Stimulated activated naive CD4-positive, alpha-beta T cell (primary cell): ENCODE results near the gene SLC8A1.

Source experiments
- DNase-seq, 6 experiments: peaks; one replicate each; lab custom pipeline; 2025; lab: John Stamatoyannopoulos, UW

The SLC8A1 gene

DNA sequence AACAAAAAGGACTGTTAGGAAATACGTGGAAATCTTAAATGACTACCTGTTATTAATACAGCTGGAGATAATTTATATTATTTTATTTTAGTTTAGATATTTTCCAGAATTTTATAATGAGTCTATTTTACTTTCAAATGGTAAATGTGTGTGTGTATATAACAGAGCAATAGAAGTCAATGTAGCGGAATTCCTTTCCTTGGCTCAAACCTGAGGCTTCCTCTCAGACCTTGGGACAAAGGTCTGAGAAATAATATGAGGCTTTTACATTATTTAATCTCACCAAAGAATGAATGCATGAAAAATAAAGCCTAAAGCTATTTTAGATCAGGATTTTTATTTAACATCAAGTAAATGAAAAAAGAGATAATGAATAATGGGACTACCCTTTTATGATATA lies 65.7 kb downstream of the SLC8A1 start:
- DNase-seq, result no peak

DNA sequence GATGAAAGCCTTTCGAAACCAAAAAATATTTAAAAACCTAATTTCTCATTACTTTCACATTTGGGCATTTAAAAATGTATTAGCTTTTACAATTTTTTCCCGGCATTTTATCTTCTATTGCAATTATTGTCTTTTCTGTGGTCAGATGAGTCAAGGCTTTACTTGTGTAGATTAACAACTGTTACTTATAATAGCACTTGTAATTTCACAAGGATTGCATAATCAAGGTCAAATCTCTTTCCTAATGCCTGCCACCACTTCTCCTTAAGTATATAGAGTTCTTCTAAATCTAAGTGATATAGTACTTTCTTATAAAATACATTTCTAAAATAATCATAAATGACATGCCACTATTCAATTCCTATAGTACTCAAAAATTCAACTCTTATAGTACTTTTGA lies 67.2 kb downstream of the SLC8A1 start:
- no peak for DNase-seq

DNA sequence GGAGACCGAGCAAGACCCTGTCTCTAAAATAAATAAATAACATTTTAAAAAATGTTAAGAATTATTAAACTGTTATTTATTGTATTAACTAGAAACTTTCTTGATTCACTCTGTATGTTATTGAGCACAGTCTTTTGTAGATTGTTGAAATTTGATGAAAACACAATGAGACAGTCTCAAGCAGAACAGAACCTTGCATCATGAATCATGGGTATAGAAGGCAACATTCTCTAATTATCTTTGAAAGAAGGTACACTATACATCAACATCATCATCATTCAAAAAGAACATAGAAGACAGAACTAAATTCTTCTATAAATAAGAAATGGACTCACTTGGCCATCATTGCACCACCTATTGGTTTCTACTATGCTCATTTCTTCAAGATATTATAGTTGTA lies 67.7 kb downstream of the SLC8A1 start:
- DNase-seq, result no peak

DNA sequence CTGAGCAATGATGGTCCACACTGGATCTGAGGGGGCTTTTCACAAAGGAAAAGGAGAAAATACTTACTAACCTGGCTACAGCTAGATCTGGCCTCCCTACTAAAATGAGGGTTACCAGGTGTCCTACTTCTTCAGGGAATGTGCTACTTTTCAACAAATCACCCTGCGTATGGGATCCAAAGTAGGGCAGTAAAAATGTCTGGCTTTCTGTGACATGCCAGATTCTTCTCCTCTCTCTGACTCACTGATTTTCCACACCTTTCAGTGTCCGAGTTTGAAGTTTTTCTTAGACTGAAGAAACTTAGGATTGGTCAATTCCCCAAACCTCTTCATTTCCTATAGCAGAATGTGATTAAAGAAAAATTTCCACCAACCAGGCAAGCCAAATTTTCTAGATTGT lies 71.2 kb downstream of the SLC8A1 start:
- no peak for DNase-seq

DNA sequence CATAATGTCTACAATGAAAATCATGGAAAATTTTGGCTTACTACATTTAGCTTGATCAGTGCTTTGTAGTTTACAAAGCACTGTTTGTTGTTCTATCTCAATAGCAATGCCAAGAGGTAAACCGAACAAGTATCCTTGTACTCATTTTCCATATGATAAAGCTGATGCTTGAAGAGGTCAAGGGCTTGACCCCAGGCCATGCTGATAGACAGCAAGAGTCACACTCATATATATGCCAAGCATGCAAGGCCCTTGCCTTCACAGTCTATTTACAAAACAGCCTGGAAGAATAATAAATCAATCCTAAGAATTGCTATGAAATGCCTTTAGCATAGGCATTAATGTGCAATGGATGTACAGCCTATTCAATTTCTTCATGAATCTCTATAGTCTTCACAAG lies 71.8 kb downstream of the SLC8A1 start:
- DNase-seq, result no peak

DNA sequence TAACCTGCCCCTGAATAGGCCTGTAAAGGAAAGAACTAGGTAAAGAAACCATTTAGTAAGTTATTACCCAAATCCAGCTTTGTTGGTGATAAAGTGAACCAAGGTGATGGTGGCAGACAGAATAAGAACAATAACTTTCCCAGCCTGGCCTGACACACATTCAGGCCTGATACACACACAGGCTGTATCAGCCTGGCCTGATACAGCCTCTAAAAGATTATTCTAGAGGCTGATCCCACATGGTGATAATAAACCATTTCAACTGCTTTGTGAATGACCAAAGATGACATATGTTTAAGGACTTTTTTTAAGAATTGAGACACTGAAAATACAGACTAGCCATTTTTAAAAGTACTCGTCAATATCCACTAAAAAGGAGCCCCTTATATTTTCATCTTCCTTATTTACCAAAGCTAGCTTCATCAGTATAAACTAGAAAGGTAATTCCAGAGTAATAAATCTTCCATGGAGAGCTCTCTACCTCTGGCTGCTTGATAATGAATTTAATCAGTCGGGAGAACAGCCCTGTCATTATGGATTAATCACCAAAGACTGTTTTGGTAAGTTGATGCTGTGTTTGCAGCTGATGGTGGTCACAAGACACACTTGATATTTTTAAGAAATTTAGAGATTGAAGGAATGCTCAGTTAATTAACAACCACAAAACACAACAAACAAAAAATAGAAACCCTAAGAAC lies 77.2 kb downstream of the SLC8A1 start:
- DNase-seq, result no peak

DNA sequence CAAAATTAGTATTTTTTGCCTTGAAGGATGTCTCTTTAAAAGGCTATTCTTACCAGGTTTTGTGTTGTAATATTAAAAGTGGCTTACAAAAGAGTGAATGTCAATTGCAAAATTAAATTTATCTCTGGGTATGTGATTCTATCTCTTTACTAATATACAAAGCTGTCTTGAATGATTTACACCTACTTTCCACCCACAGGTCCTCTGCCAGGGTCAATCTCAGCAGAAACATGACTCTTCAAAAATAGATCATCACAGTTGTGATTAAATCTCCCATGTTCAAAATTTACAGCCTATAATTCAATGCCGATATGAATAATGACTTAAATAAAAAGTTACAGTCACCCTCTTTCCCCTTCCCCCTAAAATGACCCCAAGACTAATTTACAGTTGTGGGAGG lies 78.8 kb downstream of the SLC8A1 start:
- no peak for DNase-seq

DNA sequence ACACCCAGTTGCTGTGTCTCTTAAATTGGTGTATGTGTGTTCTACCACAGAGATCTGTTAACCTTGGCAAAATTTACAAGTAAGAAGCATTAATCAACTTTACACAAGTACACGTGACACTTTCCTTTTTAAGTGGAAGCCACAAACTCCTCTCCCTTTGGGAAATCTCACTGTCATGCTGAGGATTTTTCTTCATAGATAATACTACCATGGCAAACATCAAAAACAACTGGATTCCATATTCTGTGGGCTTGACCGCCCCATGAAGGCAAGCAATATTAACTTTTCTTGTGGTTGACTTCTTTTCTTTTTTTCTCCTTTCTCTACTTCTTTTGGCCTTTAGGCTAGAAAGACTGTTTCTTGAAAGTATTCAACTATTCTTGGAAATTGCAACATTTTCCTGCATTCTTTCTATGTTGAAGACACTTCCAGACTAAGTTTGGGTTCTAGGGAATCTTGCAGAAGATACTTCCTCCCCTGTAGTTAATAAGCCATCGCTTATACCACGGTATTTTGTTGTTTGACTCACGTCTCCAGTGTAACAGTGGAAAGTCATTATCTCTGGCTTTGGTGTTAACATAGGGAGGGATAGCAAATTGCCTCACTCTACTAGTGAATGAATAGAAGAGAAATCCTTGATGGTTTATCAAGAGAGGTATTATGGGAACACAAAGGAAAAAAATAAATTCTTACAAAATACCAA lies 79.5 kb downstream of the SLC8A1 start:
- DNase-seq, result no peak

DNA sequence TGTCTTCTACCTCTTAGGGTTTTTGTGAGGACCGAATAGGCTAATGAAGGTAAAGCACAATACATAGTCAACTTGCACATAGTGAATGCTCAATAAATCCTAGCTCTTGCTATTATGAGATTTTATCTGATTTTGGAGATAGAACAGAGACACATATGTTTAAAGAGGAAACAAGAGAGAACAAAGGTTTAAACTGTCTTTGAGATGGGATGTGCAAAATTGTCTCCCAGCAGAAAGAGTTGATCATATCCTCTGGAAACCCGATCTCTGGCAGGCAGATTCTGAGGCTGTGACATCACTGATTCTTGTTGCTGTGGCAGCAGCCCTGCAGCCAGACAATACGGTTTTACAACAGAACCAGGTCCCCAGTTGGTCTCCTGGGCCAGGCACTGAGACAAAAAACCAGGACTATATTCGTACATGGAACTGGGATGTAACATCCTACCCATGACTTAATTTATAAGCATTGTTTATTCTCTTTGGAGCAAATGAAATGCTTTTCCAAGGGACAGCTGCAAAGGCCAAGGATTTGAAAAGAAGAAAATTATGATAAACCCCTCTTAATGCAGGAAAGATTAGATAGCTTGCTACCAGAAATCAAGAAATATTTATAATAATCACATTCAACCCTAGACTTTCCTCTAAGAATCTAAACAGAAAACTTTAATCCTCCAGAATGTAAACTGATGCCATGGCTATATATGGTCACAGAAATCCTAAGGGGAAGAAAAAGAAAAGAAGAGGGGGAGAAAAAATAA lies 80.2 kb downstream of the SLC8A1 start:
- DNase-seq, result no peak

DNA sequence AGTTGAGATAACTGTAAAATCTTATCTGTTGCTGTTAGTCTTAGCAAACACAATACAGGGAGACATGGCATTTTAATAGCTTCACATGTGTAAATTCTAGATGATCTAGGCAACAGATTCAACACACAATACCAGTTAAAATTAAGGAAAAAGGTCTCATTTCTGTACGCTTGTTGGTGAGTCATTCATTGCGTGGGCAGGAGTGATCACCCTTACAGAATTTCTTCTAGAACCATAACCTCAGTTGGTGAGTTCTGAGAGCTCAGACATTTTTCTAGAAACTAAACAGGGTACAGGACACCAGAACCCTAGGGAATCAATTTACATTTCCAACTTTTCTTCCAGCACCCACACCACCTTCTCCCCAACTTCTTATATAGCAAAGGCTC lies 81.9 kb downstream of the SLC8A1 start:
- DNase-seq, result no peak

DNA sequence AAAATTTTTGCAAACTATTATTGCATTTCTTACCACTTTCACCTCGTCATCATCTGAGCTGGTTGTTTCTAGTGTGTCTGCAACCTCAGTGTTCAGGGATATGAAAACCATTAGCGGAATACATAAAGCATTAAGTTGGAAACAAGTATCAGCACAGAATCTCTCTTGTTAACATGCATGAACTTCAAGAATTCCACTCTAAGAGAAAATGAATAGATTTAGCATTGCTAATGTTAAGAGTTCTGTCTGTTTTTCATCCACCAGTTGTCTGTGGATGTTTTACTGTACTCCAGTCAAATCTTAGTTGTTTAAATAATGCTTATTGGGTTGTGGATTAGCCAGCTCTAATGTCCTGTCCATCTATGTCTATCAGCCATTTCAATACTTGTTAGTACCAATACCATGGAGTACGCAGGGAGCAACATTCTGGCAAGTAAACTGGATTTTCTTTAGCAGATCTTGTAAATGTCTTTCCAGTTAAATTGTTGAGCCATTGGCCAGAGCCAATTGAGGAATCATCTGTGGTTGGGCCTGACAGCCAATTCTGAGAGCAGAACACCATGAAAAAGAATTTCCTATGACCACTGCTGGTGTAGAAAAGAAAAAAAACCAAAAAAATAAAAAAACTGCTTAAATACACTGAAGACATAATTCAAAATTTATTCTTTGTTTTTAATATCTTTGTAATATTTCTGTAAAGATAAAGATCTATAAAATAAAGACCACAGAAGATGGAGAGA lies 82.5 kb downstream of the SLC8A1 start:
- no peak for DNase-seq

DNA sequence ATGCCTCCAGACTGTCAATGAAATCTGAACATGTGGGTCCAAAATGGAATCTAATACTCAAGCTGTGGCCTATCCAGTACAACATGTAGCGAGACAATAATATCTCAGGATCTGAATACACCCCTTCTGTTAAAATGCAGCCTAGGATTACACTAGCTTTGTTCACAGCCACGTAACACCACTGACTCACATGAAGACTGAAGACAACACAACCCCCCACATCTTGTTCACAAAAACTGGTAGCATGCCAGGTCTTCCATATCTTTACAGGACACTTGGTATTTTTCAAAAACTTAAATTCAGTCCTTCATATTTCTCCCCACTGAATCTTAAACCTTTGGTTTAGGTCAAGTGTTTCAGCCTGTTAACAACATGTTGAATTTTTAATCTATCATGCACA lies 84.2 kb downstream of the SLC8A1 start:
- no peak for DNase-seq

DNA sequence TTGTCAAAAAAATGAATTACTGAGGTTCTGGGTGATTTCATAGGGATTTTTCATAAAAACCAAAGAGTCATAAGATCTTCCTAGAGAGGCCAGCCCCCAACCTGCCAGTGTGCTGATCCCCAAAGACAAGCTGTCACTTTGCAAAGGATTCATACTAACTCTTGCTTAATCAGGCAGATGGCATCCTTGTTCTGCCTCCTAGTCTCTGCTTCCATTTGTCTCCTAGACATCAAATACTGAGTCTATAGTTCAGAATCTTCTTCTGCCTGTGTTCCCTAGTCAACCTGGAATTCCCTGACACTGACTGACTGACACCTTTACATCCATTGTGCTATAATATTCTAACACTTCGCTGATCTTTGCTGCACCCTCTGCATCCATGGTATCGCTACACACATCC lies 84.9 kb downstream of the SLC8A1 start:
- DNase-seq, result no peak

DNA sequence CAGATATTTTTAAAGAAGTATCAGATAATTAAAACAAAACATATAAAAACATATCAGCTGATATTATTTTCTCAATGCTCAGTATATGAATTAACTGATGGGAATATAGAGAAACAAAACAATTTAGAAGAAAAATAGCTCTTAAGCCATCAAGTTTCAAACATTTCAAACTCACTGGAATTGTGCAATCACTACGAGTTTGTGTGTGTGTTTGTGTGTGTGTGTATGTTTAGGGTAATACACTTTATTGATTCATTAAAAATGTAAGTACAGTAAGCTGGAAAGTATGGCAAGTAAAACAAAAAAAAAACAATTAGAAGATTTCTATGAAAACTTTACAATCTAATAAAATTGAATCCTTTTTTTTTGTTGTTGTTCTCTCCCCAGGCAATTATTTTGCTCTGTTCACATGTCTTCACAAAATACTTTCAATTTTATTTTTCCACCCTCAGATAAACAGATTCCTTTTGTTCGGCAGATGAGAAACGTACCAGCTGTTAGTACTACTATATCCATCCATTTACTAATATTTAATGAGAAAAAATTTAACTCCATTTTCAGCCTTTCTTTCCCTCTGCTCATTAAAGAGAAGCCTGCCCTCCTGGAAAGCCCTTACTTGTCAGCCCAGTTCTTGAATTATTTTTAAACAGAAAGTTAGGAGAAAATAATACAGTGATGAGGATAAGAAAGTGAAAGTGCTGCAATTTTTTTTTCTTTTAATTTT lies 87.6 kb downstream of the SLC8A1 start:
- DNase-seq, result no peak

DNA sequence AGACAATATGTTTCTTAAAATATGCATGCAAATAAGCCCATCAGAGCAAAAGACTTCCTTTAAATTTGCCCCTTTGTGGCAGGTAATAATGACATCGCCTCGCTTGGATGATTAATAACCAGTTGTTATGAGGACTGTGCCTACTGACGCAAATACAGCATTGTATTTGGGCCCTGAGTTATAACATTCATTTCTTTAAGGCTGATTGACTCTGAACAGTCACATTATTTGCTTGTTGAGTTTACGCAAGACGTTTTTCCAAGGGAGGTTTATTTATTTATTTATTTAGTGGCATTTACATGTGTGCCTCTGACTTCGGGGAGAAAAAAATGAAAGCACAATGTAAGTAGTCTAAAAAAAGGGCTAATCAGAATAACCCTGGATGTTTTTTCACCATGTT lies 88.3 kb downstream of the SLC8A1 start:
- no peak for DNase-seq

DNA sequence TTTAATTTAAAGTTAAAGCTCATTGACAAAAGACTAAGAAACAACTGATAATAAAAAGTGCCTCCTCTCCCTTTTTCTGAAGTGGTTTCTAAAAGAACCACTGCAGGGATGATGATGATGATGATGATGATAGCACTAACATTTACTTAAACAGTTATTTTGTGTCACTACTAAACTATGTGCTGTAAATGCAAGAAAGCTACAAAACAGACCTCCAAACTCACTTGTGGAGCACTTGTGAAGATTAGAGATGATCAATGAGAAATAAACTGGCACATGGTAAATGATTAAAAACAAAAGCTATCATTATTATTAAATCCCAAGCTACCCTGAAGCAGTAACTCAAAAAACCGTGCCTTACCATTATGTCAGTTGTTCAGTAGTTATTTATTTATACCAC lies 88.7 kb downstream of the SLC8A1 start:
- DNase-seq, result no peak

DNA sequence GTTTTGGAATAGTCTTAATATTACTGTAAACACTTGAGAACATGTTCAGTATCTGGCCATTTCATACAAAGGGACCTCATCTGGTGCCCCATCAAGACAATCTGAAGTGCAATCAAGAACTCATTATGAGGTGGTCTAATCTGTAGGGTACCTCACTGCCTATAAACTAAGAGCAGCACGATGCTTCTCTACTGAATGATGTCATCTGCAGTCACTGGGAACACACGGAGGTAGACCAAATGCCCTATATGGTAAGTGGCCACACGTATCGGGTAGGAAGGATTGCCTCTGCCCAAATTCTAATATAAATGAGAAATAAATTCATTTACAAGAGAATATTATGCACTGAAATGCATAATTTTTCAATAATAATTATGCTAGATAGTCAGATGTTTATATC lies 90.4 kb downstream of the SLC8A1 start:
- no peak for DNase-seq

DNA sequence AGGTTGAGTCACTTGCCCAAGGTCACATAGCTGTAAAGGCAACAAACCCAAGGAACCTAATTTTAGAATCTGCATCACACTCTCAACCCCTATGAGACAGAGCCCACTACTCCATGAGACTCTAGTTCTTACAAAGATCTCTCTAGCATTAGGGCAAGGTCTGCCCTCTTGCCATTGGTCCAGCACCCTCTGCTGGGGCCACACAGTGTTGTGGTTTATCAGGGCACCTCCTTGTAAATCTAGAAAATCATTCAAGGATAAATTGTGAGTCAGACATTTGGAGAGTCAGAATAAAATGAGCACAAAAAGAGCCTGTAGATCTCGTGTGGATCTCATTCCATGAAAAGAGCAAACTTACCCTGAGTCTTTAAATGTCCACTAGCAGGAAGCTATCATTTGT lies 91.2 kb downstream of the SLC8A1 start:
- no peak for DNase-seq

DNA sequence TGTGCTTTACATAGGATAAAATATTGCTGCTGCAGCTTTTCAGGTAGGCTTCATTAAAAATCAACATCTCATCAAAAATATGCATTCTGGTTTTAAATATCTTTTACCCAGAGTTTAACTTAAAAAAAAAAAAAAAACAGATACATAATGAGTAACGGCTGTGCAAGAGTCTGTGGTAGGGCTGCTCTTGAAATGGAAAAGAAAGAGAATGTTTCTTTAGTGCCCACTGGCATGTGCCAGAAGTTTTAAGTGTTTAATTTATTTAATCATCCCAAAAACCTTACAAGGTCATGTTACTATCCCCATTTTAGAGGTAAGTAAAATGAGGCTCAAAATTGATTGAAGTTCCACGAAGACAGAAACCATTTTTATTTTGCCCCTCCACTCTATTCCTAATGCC lies 92.1 kb downstream of the SLC8A1 start:
- DNase-seq, result no peak

DNA sequence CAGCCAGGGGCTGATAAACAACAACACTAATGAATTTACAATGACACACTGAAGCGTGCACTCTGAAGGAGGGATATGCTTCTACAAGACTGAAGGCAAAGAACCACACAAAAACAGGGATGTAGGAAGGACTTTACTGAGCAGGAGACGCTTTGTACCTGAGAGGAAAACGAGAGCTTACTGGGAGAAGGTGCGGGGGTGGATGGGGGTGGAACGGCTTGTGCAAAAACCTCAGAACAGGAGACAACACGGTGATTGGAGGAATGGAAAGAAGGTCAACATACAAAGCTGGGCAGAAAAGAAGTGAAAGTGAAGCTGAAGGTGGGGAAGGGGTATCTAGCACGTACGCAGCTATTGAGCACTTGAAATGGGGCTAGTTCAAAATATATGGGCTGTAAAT lies 93.1 kb downstream of the SLC8A1 start:
- no peak for DNase-seq

DNA sequence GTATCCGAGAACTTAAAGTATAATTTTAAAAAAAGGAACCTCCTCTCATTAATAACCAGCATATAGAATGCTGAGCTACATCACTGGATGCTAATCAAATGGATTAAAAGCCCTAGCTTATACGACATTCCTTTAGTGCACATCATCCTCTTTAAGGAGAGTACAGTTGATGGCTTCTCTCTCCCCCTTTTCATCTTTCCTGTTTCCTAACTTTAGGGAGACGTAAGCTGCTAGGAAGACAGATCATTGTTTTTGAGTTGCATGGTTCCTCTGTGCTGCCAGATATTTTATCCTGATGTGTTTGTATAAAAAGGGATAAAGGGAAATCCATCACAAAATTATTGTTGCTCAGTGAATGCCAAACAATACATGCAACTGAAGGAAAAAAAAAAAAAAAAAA lies 94.2 kb downstream of the SLC8A1 start:
- DNase-seq, result no peak

DNA sequence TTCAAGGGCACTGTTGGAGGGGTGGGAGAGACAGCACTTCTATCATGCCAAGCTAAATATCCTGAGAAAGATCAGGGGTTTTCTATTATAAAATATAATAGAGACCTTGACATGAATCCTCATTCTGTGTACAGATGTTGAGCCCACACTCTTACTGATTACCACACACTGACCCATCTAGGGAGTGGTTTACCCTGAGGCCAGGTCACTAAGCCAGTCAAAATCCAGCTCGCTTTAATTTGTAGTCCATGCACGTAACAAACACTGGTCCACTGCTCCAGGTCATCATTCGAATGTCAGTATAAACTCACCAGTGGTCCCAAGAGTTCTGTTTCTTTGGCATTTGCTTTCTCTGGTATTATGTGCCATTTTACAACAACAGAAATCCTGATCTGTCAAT lies 96.4 kb downstream of the SLC8A1 start:
- no peak for DNase-seq
